Hepatic stellate cell (primary cell): ENCODE measurements around the gene RPP21.
"Not testable (repeated sequence)": the region's sequence is repeated elsewhere in the genome, so short reads cannot be mapped to it uniquely, and the experiment has no call there.

Source experiments
- DNase-seq: peaks from one replicate; pipeline ENCODE4 v3.0.0; 2011; ENCODE audit warnings: low spot score

RPP21 gene

GRCh38 chr6:30329331-30329730 is 15.6 kb upstream of the RPP21 start:
- no peak for DNase-seq

GRCh38 chr6:30331981-30332380 is 13.0 kb upstream of the RPP21 start:
- no peak for DNase-seq

DNA sequence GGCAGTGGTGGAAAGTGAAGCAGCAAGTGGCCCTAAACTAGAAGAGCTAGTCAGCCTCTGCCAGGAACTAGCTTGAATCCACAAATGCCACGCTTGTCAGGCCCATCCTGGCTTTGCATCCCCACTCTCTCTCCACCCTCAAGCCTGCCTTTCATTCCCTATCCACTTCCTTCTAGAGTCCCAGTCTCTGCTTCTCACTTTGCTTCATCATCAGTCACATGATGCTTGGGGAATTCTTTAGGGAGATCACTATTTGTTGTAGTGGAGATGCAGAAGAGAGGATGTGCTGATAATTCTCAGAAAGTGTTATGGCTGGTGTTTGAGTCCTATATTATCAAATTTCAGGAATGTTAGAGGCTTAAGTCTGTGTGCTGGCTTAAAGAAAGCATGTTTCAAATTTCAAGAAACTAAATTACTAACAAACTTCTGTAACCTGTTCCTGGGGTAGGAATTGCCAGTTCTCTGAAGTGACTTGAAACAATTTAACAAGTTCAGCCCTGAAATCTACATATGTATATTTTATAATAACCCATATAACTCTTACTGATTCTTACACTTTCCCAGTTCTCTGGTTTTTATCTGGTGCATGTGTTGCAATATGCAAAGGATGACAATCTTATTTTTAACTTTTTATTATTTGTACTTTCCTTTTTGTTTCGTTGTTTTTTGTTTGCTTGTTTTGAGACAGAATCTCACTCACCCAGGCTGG is 10.7 kb upstream of the RPP21 start:
- DNase-seq = no peak

GRCh38 chr6:30340589-30341054 is 4.3 kb upstream of the RPP21 start:
- DNase-seq = no peak

DNA sequence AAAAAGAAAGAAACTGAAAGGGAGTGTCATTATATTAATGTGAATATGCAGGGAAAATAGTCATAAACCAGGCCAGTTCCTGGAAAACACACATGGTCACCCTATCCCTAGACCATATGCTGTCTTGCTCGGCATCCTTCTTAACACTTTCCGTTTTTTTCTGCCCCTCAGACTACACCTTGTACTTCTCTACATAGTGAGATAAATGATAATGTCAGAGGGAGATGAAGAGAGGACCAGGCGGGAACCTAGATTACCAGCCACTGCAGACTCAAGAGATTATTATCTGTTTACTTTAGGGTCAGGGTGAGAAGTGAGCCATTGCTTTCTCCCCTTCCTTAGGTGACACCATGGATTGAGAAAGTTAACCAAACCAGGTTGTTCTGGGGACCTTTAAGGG is 3.7 kb upstream of the RPP21 start:
- DNase-seq = no peak

GRCh38 chr6:30341728-30342127 is 3.2 kb upstream of the RPP21 start:
- no peak for DNase-seq

- DNase-seq = no peak
Measured at GRCh38 chr6:30344191-30344867, 627 bp upstream of the RPP21 start.

- no peak for DNase-seq
Measured at GRCh38 chr6:30345852-30346251, 896 bp downstream of the RPP21 start.

- no peak for DNase-seq
Measured at GRCh38 chr6:30348957-30349356, 4.0 kb downstream of the RPP21 start.

GRCh38 chr6:30349421-30350177 is 4.6 kb downstream of the RPP21 start:
- no peak for DNase-seq

DNA sequence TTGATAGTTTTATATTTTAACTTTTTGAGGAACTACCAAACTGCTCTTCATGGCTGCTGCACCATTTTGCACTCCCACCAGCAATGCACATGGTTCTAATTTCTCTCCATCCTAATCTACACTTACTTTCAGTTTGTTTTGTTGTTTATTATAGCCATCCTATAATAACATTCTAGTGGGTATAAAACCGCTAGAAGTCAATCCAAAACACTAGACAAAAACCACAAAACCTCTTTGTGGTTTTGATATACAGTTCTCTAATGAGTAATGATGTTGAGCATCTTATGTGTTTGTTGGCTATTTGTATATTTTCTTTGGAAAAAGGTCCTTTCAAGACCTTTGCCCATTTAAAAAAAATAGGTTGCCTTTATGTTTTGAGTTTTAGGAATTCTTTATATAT is 5.6 kb downstream of the RPP21 start:
- DNase-seq = no peak

DNA sequence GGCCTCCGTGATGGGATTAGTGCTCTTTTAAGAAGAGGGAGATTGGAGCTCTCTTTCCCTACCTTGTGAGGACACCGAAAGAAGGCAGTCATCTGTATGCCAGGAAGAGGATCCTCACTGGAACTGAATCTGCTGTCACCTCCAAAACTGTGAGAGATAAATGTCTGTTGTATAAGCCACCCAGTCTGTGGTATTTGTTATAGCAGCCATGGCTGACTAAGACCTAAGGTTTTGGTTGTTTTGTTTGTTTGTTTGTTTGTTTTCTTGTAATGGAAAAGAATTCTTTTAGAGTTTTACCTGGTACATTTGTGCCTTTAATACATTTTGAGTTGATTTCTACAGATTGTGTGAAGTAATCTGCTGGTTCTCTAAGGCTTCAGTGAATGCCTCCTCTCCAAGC is 7.6 kb downstream of the RPP21 start:
- DNase-seq = no peak

DNA sequence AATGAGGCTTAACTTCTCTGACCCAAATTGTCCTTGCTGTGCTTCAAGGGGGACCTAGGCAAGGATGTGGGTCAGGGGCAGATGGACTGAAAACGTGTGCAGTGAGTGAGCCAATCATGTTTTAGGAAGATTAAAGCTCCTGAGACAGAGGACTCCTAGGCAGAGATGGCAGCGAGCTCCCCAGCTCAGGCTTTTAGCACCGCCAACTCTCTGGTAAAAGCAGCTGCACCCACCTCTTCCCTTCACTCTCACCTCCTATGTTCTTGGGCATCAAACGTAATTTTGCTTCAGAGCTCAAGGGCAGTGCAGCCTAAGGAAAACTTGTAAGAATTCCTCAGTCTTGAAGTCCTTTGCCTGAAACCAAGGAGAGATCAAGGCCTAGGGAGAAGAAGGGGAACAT is 10.3 kb downstream of the RPP21 start:
- no peak for DNase-seq

- DNase-seq = no peak
Measured at GRCh38 chr6:30356536-30356935, 11.6 kb downstream of the RPP21 start.

- peak; percentile 60 for DNase-seq
Measured at GRCh38 chr6:30357678-30358540, 13.0 kb downstream of the RPP21 start.

DNA sequence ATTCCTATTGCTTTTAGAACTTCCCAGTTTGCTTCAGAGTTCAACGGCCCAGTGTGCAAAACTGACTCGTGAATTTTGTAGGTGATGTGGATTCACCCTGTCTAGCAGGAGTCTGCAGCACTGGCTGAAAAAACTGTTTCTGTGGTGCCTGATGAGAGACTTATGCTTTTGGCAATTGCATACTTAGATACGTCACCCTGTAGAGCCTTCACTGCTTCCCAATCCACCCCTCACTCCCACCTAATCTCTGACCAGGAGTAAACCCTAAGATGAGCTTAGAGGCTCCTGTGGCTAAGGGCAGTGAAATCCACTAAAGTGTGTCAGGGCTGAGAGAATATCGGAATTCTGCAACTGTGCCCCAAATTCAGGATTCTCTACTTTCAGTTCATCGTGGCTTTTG is 14.3 kb downstream of the RPP21 start:
- no peak for DNase-seq

- no peak for DNase-seq
Measured at GRCh38 chr6:30360139-30360538, 15.2 kb downstream of the RPP21 start.

GRCh38 chr6:30361661-30362060 is 16.7 kb downstream of the RPP21 start:
- DNase-seq = no peak

DNA sequence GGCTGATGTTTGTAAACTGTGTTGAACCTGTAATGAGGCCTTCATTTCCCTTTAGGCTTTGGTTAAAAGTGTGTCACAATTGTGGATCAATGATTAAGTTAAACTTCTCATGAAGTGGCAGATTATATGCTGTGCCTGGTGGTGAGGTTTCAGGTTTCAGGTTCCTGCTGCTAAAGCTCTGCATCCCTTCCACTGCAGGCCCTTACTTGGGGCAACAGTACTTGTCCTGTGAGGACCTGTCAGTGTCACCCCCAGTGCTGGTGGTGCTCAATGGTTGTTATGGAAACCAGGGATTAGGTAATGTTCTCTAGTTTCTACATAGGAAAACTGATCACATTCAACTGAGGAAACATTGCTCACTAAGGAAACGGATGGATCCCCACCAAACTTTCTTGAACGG is 18.5 kb downstream of the RPP21 start:
- DNase-seq = no peak

- no peak for DNase-seq
Measured at GRCh38 chr6:30364591-30364990, 19.6 kb downstream of the RPP21 start.

- DNase-seq = not testable (repeated sequence)
Measured at GRCh38 chr6:30369280-30369679, 24.3 kb downstream of the RPP21 start.

DNA sequence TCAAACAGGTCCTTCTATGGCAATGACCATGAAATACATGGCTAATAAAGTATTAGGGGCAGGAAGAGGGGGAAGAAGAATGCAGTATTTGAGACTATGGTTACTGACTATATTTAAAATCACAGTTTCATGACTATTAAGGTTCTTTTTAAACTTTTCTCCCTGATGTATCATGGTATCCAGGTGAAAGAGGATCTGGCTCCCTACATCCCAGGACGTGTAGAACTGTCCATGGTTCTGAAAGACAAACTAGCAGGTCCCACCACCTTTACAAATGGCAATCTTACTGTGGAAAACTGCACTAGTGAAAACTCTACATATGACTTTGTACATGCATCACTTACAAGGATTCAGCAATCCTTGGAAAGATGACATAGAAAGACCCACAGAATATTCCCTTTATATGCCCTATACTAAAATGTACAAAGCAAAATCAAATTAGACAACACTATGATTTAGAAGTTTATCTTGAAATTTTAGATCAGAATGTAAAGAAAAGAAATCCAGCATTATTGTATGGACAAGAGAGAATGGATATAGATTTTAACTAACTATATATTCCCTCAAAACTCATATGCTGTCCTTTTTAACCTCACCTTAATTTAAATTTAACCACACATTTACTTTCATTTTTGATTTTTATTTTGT is 33.5 kb downstream of the RPP21 start:
- DNase-seq = no peak
